Measurements from ENCODE around the gene GLYR1.

DNA sequence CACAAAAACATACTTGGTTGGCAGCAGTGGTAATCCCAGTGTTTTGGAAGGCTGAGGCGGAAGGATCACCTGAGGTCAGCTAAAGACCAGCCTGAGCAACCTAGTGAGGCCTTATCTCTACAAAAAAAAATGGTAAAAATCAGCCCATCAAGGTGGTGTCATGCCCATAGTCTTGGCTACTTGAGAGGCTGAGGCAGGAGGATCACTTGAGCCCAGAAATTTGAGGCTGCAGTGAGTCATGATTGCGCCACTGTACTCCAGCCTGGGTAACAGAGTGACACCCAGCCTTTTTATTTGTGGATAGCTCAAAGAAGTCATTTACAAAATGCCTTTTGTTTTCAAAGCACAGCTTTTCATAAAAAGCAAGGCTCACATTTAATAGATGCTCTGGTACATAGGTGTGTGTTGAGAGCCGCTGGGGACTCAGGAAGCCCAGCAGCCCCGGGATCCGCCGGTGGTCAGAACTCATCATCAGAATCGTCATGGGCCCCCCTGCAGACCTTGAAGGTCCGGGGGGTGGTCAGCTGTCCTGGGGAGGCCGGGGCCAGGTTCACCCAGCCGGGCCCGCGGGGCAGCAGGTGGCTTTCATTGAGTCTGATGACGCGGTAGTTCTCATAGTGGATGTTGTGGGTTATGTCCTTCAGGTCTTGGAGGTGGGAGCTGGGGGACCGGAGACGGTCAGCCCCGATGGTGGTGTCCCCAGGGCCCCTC lies 69.6 kb downstream of the GLYR1 start:
- TF ChIP-seq POLR2AphosphoS5 (IDR thresholded peaks at IDR 0.05; ENCODE audit: low read depth, low read length) (no peak), TAF1 (IDR thresholded peaks at IDR 0.05; ENCODE audit: borderline replicate concordance, insufficient read depth, low read length) (no peak), SIN3A (IDR thresholded peaks at IDR 0.05; ENCODE audit: borderline replicate concordance, insufficient read depth, low read length) (no peak)
